ENCODE results near the gene FAM184B.

Gene FAM184B

GRCh38 chr4:17781300-17782287, at the start of gene FAM184B:
FAM184B (minus strand) TSS chr4:17781621; CDS start chr4:17781299, 322 bp downstream.
- DNase-seq = peak; percentile 56

GRCh38 chr4:17823871-17824669, 42.6 kb upstream of the FAM184B start:
- DNase-seq = no peak

- peak; percentile 79 for DNase-seq
Observed at GRCh38 chr4:17817027-17817426, 35.6 kb upstream of the FAM184B start.

- DNase-seq = no peak
Observed at GRCh38 chr4:17816142-17816541, 34.7 kb upstream of the FAM184B start.

GRCh38 chr4:17814140-17814539, 32.7 kb upstream of the FAM184B start:
- peak; percentile 47 for DNase-seq

GRCh38 chr4:17812801-17813200, 31.4 kb upstream of the FAM184B start:
- DNase-seq = peak; percentile 12

- DNase-seq = peak; percentile 43
Observed at GRCh38 chr4:17812125-17812524, 30.7 kb upstream of the FAM184B start.

- DNase-seq = peak; percentile 70
Observed at GRCh38 chr4:17811078-17811603, 29.7 kb upstream of the FAM184B start.

GRCh38 chr4:17810260-17811077, 29.0 kb upstream of the FAM184B start, which contains the start of the genes DCAF16 and NCAPG:
DCAF16 (minus strand) TSS chr4:17810757; CDS start chr4:17804141, 6,616 bp downstream.
NCAPG (plus strand) TSS chr4:17810979; CDS start chr4:17811078, 99 bp downstream.
- DNase-seq = peak; percentile 100

GRCh38 chr4:17809667-17810066, 28.2 kb upstream of the FAM184B start:
- peak; percentile 26 for DNase-seq

GRCh38 chr4:17807446-17807845, 26.0 kb upstream of the FAM184B start:
- no peak for DNase-seq

- no peak for DNase-seq
Observed at GRCh38 chr4:17805580-17806155, 24.2 kb upstream of the FAM184B start.

- DNase-seq = no peak
Observed at GRCh38 chr4:17797808-17798207, 16.4 kb upstream of the FAM184B start.

GRCh38 chr4:17794730-17795129, 13.3 kb upstream of the FAM184B start:
- DNase-seq = no peak

- DNase-seq = no peak
Observed at GRCh38 chr4:17788956-17789355, 7.5 kb upstream of the FAM184B start.

- no peak for DNase-seq
Observed at GRCh38 chr4:17787315-17787714, 5.9 kb upstream of the FAM184B start.

GRCh38 chr4:17786567-17786966, 5.1 kb upstream of the FAM184B start:
- DNase-seq = peak; percentile 35

GRCh38 chr4:17785858-17786257, 4.4 kb upstream of the FAM184B start:
- DNase-seq = no peak

- DNase-seq = peak; percentile 37
Observed at GRCh38 chr4:17780501-17781299, 721 bp downstream of the FAM184B start.

GRCh38 chr4:17778431-17778830, 3.0 kb downstream of the FAM184B start:
- no peak for DNase-seq

- peak; percentile 33 for DNase-seq
Observed at GRCh38 chr4:17773135-17773698, 8.2 kb downstream of the FAM184B start.

Data from hematopoietic multipotent progenitor cell treated with erythropoietin and hydrocortisone succinate and interleukin-3 and kit ligand, for 4 days (in vitro differentiated cells).